HG03095 (cell line): ENCODE measurements around the gene KIF18B.

Experiments used
- ATAC-seq: cut with Tn5 transposase; IDR thresholded peaks from one replicate; pipeline ENCODE4 v1.9.1; 2021; ENCODE audit warnings: moderate library complexity; ENCODE audit not compliant: unreplicated experiment

The KIF18B gene

DNA sequence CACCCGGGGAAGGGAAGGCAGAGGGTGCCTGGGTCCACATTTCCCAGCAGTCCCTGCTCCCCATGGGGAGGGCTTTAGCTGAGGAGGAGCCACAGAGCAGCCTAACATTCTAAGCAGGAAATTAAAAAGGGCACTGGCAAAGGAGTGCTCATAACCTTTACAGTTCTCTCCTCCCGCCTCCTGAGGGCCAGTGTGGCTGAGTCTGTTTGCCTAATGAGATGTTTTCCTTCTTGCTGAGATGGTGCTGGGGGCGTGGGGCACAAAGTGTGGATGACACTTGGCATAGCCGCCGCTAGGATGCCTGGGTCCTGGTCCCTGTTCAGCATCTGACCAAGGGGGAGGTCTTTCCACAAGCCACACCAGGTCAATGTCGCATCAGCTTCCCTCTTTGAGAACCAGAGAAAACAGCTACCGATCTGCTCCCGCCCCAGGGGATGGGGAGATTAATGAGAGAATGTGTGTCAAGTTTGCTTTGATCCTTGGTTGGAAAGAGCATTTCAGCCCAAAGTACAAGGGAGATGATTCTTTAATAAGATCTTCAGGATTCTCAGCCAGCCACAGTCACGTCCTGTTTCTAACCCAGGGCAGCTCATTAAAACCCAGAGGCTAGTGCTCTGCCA is 5.8 kb downstream of the KIF18B start:
- no peak for ATAC-seq

- ATAC-seq: no peak
Measured at GRCh38 chr17:44940768-44941167, 6.8 kb downstream of the KIF18B start.

DNA sequence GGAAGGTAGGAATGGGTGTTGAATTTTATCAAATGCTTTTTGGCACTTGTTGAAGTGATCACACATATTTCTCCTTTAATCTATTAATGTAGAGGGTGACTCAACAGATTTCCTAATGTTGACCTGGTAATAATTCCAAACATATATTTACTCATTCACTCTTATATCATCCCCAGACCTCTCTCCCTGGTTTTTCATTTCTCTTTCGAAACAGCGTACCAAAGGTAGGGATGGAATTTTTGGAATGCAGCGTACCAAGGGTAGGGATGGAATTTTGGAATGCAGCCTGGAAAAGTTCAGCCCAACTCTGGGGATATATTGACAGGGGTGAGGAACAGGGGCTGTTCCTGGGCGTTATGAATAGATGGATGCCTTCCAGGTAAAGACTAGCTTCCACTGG is 7.3 kb downstream of the KIF18B start:
- no peak for ATAC-seq

- ATAC-seq: no peak
Measured at GRCh38 chr17:44935116-44935515, 12.5 kb downstream of the KIF18B start.

DNA sequence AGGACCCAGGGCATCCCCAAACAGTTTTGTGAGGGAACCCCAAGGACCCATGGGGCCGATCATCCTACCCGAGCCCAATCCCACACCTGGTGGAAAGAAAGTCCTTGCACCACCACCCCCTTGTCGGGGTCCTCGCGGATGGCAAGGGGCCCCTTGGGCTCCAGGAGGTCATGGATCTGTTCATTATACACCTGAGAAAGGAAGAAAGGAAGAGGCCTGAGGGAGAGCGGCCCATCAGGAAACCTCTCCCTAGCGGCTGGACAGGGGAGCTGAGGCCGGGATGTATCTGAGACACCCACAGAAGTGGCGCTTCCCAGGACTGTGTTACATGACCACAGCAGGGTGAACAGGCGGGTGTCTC is 12.8 kb downstream of the KIF18B start:
- ATAC-seq: no peak

GRCh38 chr17:44933824-44934744 is 13.5 kb downstream of the KIF18B start:
- ATAC-seq: no peak

GRCh38 chr17:44932787-44933097 is 14.8 kb downstream of the KIF18B start:
- ATAC-seq: no peak

GRCh38 chr17:44932096-44932786 is 15.3 kb downstream of the KIF18B start:
- no peak for ATAC-seq

DNA sequence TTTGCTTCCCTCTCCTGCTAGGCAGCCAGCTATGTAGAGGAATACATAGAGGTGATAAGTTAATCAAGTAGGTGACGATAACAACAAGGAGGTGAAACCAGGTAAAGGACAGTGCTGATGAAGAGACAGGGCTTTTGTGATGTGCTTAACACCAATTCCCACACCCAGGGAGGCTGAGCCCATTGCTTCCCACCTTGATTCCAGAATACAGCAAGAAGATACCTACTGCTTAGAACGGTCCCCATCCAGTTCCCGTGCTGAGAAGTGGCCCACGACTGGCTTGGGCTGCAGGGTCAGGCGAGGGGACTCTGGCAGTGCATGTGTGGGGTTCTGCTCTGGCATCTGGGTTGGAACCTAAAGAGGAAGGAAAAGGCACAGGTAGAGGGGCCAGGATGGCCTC is 16.2 kb downstream of the KIF18B start:
- ATAC-seq: no peak

DNA sequence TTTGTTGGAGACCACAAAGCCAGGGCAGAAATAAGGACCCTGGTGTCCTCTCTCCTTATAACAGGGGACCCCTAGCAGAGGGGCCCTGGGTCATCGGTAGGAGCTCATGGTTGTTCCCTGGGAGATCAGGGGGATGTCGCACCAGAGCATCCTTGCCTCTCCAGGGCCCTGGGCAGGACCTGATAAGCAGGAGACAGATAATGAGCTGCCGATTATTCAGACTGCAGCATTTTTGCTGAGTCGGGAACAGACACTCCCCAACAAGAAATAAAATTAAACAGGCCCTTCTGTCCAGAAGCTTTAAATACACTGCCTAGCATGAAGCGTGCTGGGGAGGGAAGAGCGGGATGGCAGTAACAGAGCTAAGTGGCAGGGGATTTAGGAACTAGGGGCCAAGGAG is 16.9 kb downstream of the KIF18B start:
- no peak for ATAC-seq

DNA sequence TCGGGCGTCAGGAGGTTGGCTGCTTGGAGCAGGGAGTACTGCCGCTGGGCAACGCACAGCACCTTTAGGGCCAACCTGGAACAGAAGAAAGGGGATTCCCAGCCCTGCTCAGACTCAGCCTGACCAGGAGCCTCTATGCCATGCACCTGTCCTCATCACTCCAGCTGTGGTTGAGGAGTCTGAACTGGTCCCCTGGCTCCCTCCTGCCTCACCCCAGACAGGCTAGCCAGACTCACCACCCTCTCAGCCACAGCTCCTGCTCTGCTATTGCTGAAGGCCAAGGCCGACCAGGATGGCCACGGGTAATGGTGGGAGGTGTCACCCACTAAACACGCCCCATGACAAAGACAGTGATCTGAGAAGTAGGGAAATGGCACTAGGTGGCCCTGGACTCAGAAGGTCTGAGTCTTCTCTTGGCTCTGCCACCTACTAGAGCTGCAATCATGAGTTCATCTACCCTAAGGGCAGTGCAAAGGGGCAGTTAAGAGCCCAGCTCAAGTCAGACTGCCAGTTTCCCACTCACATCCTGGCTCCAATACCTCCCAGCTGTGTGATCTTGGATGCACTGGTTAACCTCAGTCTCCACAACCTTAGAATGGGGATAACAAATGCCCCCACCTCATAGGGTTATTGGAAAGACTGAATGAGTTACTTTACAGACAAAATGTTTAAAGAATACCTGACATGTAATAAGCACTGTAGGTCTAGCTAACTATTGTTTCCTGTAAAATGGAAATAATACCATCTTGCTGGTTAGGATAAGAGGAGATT is 18.4 kb downstream of the KIF18B start:
- ATAC-seq: no peak

DNA sequence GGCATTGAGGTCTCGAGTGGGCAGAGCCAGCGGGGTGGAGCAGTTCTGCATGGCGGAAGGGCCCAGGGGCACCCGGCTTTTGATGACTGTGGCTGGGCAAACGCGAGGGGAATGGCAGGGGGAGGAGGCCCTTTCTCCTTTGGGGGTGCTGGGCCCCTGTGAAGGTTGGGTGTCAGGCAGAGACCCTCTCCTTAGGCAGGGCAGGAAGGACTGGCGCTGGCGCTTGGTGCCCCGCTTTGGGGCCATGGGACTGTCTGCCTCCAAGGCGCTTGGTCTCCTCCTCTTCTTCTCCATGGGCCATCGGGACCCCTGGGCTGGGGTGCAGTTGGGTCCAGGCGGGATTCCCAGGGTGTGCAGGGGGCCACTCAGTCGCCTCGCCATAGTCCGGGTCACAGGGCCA is 19.4 kb downstream of the KIF18B start:
- no peak for ATAC-seq

GRCh38 chr17:44927696-44928095 is 19.9 kb downstream of the KIF18B start:
- no peak for ATAC-seq

DNA sequence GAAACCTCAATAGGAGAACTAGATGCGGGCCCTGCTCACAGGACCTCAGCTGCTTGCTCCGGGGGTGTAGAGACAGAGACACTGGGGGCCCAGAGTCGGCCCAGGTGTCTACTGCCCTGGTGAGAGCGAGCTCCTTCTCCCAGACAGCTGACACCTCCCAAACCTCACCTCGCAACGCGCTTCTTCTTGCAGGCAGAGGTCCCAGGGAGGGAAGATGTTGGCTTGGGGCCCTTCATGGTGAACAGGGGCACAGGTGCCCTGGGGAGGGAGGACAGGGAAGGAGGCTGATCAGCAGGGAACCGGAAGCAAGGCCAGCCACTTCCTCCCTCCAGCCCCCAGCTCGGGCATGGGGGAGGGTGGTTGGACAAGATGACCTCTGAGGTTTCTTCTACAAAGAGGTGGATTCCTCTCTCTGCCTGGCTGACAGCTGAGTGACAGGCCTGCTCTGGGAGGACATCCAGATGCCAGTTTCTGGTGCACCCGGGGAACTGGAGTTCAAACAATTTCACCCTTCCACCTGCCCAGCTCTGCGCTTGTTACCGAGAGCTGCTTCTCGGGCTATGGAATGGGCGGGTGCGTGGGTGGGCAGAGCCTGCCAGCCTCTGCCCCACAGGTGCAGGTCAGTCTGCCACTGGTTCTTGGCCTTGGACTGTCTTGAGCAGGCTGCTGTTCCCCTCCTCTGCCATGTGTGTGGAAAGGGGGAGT is 20.6 kb downstream of the KIF18B start:
- no peak for ATAC-seq

DNA sequence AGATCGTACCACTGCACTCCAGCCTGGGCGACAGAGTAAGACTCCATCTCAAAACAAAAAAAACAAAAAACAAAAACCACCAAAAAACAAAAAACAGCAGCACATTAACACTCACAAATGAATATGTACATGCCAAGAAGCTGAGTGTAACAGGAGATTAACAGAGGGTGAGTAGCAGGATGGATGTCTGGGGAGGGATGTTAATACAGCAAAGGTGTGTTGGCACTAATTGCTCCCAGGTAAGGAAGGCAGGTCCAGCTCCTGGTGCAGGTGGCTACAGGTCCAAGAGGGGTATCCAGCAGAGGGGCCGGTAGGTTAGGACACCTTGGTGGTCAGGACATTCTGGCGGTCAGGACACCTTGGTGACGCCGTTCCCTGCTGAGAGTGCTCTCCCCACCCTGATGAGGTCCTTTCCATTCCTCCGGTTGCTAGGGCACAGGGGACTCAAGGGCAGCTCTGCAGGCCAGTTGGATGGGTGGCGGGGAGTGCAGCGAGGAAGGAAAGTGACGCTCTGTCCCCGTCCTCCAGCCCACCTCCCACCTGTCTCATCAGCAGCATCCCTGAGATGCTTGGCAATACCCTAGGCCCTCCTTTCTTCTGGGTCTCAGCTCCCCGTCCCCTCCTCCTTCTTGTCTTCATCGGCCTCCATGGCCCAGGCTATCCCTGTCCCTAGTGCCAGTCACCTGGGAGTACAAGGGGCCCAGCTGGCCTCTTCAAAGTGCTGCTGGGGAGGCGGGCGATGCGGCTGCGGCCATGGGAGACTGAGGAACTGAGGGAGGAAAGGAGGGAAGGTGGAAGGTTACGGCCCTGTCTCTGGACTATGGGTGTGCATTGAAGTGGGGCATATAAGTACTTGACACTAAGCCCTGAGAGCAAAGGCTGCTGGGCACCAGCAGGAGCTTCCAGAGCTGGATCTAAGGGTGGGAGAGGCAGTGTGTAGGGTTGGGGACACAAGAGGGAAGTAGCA is 21.6 kb downstream of the KIF18B start:
- no peak for ATAC-seq

DNA sequence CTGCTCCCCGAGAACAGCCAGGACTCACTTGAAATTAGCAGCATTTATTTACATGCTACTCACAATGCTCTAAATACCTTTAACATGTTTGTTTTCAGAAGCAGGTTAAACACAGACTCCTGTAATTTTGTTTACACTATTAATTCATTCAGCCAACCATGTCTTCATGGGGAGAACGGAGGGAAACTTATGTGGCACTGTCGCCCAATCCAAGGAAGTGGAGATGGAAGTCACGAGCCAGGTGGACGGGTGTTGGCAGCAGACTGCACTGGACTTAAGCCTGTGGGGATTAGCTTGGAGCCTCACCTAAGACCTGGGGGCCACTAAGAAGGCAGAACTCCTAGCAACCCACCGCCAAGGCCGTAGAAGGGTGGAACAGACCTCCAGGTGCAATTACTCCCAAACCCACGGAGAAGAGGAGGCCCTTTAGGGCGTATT is 23.4 kb downstream of the KIF18B start:
- ATAC-seq: no peak

DNA sequence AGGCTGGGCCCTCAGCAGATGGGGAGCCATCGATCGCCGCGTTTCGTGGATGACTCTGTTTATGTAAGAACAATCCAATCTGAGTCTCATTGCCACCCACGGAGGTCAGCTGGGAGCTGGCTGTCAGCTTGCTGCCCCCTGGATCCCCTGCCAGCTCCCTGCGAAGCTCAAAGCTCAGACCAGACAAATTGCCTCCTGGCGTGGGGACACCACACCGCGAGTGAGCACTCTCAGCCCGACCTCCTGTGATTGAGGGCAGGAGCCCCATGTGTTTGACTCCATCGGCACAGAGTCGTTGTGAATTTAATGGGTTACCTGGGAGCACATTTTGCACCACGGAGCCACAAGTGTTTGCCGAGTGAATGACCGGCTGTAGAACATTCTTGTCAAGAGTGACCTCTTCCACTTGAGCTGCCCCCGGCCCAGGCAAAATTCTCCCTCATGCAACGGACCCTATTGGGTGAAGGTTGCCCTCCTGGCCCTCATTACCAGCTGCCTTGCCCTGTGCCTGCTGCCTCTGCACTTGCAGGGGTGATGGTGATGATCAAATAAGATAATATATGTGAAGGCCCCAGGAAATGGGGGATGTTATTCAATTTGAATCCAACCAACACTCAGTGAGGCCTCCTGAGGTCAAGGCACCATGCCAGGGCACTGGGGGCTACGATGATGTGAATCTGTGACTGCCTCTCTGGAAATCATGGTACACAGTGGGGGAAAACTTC is 24.7 kb downstream of the KIF18B start:
- no peak for ATAC-seq

DNA sequence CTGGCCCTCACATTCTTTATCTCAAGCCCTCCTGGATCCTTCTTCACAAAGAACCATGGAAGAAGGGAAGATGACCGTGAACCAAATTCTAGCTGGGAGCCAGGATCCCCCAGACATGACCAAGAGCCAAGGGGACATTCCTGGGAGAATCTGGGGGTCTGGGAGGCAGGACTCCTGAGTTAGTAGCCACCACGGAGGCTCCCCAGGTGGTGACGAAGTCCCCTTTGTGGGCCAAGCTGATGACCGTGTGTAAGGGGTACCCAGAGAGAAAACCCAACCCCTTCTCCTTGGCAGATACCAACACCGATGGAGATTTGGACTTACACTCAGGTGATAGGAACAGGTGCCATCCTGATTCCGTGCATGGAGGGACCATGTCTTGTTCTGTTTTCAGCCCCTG is 25.4 kb downstream of the KIF18B start:
- no peak for ATAC-seq
